ENCODE results near the gene GAA.

GRCh38 chr17:80110447-80110812 lies 9.0 kb downstream of the GAA start:
- TF ChIP-seq CTCF (conservative IDR thresholded peaks at IDR 0.05; ENCODE audit: low read depth, low read length): no peak
- no peak for TF ChIP-seq EZH2 (IDR thresholded peaks at IDR 0.05; ENCODE audit: borderline replicate concordance, low read depth, low read length, poor library complexity, severe bottlenecking)

Data from A673 (cell line).